Stimulated activated CD4-positive, alpha-beta T cell treated with anti-CD3 and anti-CD28 coated beads, Interleukin-2, amount 100 ng/mL, for 48 hours (primary cell): Measurements from ENCODE around the gene IFITM1.
"Not testable (repeated sequence)": the region's sequence is repeated elsewhere in the genome, so short reads cannot be mapped to it uniquely, and the experiment has no call there.

Experiments used
- DNase-seq, 2 donors: peaks; one replicate each; pipeline ENCODE4 v3.0.0-alpha.2; 2020

The IFITM1 gene

GRCh38 chr11:328012-328411 is 14.2 kb downstream of the IFITM1 start:
- DNase-seq: no peak

- DNase-seq: not testable (repeated sequence)
These were observed 14.8 kb downstream of the IFITM1 start for GRCh38 chr11:328516-329100.

GRCh38 chr11:329886-330253 is 16.0 kb downstream of the IFITM1 start:
- no peak for DNase-seq

- no peak for DNase-seq
These were observed 16.5 kb downstream of the IFITM1 start for GRCh38 chr11:330307-330693.

- DNase-seq: no peak
These were observed 17.0 kb downstream of the IFITM1 start for GRCh38 chr11:330694-331357.

- no peak for DNase-seq
These were observed 17.7 kb downstream of the IFITM1 start for GRCh38 chr11:331358-332060.

GRCh38 chr11:332651-333480 is 19.0 kb downstream of the IFITM1 start:
- no peak for DNase-seq

GRCh38 chr11:333616-334263 is 19.9 kb downstream of the IFITM1 start:
- DNase-seq: not testable (repeated sequence)

- DNase-seq: no peak
These were observed 20.6 kb downstream of the IFITM1 start for GRCh38 chr11:334264-334994.

GRCh38 chr11:335779-336658 is 22.2 kb downstream of the IFITM1 start:
- no peak for DNase-seq

- DNase-seq: no peak
These were observed 22.9 kb downstream of the IFITM1 start for GRCh38 chr11:336659-337198.

- DNase-seq: no peak
These were observed 23.9 kb downstream of the IFITM1 start for GRCh38 chr11:337711-338110.

- DNase-seq: no peak
These were observed 26.1 kb downstream of the IFITM1 start for GRCh38 chr11:339963-340362.

GRCh38 chr11:340539-341512 is 27.0 kb downstream of the IFITM1 start:
- no peak for DNase-seq

GRCh38 chr11:342328-342727 is 28.5 kb downstream of the IFITM1 start:
- no peak for DNase-seq

GRCh38 chr11:344836-345578 is 31.2 kb downstream of the IFITM1 start:
- no peak for DNase-seq

- DNase-seq: no peak
These were observed 32.7 kb downstream of the IFITM1 start for GRCh38 chr11:346529-346928.

- DNase-seq: not testable (repeated sequence)
These were observed 35.6 kb downstream of the IFITM1 start for GRCh38 chr11:349270-349954.
